SK-N-SH treated with all-trans-retinoic acid at 6 μM for 48 hours (cell line): ENCODE results near the gene SLC5A5.

Experiments
- ATAC-seq: fragments of 200-7000 bp; cut with Tn5 transposase; 3 replicates; pipeline ENCODE4 v1.9.1; 2020; ENCODE audit warnings: mild to moderate bottlenecking, moderate library complexity
- ARNTL ChIP-seq: fragments of 450-650 bp; formaldehyde crosslinking; IDR thresholded peaks from 2 replicates; pipeline ENCODE4 v1.5.0; 2020; ENCODE audit warnings: low read depth, mild to moderate bottlenecking, moderate library complexity, borderline replicate concordance
- BACH2 ChIP-seq: fragments of 250-450 bp; sonication (Bioruptor Pico); IDR thresholded peaks from 2 replicates; pipeline ENCODE4 v1.9.0; 2021; ENCODE audit warnings: mild to moderate bottlenecking, borderline replicate concordance
- CSDC2 ChIP-seq: fragments of 250-450 bp; sonication (Bioruptor Pico); IDR thresholded peaks from 2 replicates; pipeline ENCODE4 v1.5.0; 2020; ENCODE audit warnings: mild to moderate bottlenecking, moderate library complexity
- ESRRG ChIP-seq: fragments of 250-450 bp; sonication (Bioruptor Pico); IDR thresholded peaks from 2 replicates; pipeline ENCODE4 v1.6.1; 2021; ENCODE audit warnings: mild to moderate bottlenecking
- GLIS3 ChIP-seq: fragments of 250-450 bp; sonication (Bioruptor Pico); IDR thresholded peaks from 2 replicates; pipeline ENCODE4 v1.5.0; 2020; ENCODE audit warnings: mild to moderate bottlenecking, moderate library complexity
- ISL1 ChIP-seq: fragments of 250-450 bp; sonication (Bioruptor Pico); IDR thresholded peaks from 2 replicates; pipeline ENCODE4 v2.1.2; 2022; ENCODE audit warnings: mild to moderate bottlenecking, moderate library complexity
- OSR1 ChIP-seq: fragments of 250-450 bp; sonication (Bioruptor Pico); IDR thresholded peaks from 2 replicates; pipeline ENCODE4 v1.8.0; 2022; ENCODE audit warnings: moderate library complexity, mild to moderate bottlenecking, inconsistent platforms
- PPARA ChIP-seq: fragments of 250-450 bp; sonication (Bioruptor Pico); IDR thresholded peaks from 2 replicates; pipeline ENCODE4 v1.5.0; 2020; ENCODE audit warnings: mild to moderate bottlenecking, borderline replicate concordance
- RARB ChIP-seq: fragments of 250-450 bp; sonication (Bioruptor Pico); IDR thresholded peaks from 2 replicates; pipeline ENCODE4 v1.8.0; 2021; ENCODE audit warnings: mild to moderate bottlenecking, moderate library complexity
- SNAI2 ChIP-seq: fragments of 250-450 bp; sonication (Bioruptor Pico); IDR thresholded peaks from 2 replicates; pipeline ENCODE4 v1.5.0; 2020; ENCODE audit warnings: mild to moderate bottlenecking, moderate library complexity
- TCF4 ChIP-seq: fragments of 250-450 bp; sonication (Bioruptor Pico); IDR thresholded peaks from 2 replicates; pipeline ENCODE4 v1.8.0; 2021; ENCODE audit warnings: mild to moderate bottlenecking, moderate library complexity, borderline replicate concordance
- TOX ChIP-seq: fragments of 250-450 bp; sonication (Bioruptor Pico); IDR thresholded peaks from 2 replicates; pipeline ENCODE4 v1.8.0; 2021; ENCODE audit warnings: mild to moderate bottlenecking, moderate library complexity, borderline replicate concordance
- ZC3H10 ChIP-seq: fragments of 250-450 bp; sonication (Bioruptor Pico); IDR thresholded peaks from 2 replicates; pipeline ENCODE4 v1.5.1; 2021; ENCODE audit warnings: mild to moderate bottlenecking, moderate library complexity
- ZFP3 ChIP-seq: fragments of 250-450 bp; sonication (Bioruptor Pico); IDR thresholded peaks from 2 replicates; pipeline ENCODE4 v1.5.0; 2020; ENCODE audit warnings: mild to moderate bottlenecking, moderate library complexity
- ZFP30 ChIP-seq: fragments of 450-650 bp; formaldehyde crosslinking; IDR thresholded peaks from 2 replicates; pipeline ENCODE4 v1.5.0; 2022; ENCODE audit warnings: mild to moderate bottlenecking, moderate library complexity
- ZNF565 ChIP-seq: fragments of 450-650 bp; formaldehyde crosslinking; conservative IDR thresholded peaks from 2 replicates; pipeline ENCODE4 v1.5.0; 2020; ENCODE audit warnings: low read depth, mild to moderate bottlenecking, moderate library complexity
- ZNF70 ChIP-seq: fragments of 450-650 bp; formaldehyde crosslinking; IDR thresholded peaks from 2 replicates; pipeline ENCODE4 v1.5.0; 2020; ENCODE audit warnings: mild to moderate bottlenecking, moderate library complexity
- ZNF8 ChIP-seq: fragments of 450-650 bp; formaldehyde crosslinking; IDR thresholded peaks from 2 replicates; pipeline ENCODE4 v1.5.0; 2020; ENCODE audit warnings: mild to moderate bottlenecking, moderate library complexity
- TF ChIP-seq, protein P1 (sequence below): fragments of 250-450 bp; sonication (Bioruptor Pico); IDR thresholded peaks from 2 replicates; pipeline ENCODE4 v1.5.0; 2020; ENCODE audit warnings: mild to moderate bottlenecking, moderate library complexity
- TF ChIP-seq, protein P2 (sequence below): fragments of 250-450 bp; sonication (Bioruptor Pico); IDR thresholded peaks from 2 replicates; pipeline ENCODE4 v1.8.0; 2021; ENCODE audit warnings: low read depth, mild to moderate bottlenecking, moderate library complexity, borderline replicate concordance
- TF ChIP-seq, protein P3 (sequence below): fragments of 250-450 bp; sonication (Bioruptor Pico); IDR thresholded peaks from 2 replicates; pipeline ENCODE4 v1.5.1; 2020; ENCODE audit warnings: low read depth, mild to moderate bottlenecking, moderate library complexity
- TF ChIP-seq, protein P4 (sequence below): fragments of 250-450 bp; sonication (Bioruptor Pico); IDR thresholded peaks from 2 replicates; pipeline ENCODE4 v1.5.1; 2021; ENCODE audit warnings: mild to moderate bottlenecking, moderate library complexity
- TF ChIP-seq, protein P5 (sequence below): fragments of 250-450 bp; sonication (Bioruptor Pico); IDR thresholded peaks from 2 replicates; pipeline ENCODE4 v1.8.0; 2020; ENCODE audit warnings: mild to moderate bottlenecking, moderate library complexity, borderline replicate concordance

The SLC5A5 gene

DNA sequence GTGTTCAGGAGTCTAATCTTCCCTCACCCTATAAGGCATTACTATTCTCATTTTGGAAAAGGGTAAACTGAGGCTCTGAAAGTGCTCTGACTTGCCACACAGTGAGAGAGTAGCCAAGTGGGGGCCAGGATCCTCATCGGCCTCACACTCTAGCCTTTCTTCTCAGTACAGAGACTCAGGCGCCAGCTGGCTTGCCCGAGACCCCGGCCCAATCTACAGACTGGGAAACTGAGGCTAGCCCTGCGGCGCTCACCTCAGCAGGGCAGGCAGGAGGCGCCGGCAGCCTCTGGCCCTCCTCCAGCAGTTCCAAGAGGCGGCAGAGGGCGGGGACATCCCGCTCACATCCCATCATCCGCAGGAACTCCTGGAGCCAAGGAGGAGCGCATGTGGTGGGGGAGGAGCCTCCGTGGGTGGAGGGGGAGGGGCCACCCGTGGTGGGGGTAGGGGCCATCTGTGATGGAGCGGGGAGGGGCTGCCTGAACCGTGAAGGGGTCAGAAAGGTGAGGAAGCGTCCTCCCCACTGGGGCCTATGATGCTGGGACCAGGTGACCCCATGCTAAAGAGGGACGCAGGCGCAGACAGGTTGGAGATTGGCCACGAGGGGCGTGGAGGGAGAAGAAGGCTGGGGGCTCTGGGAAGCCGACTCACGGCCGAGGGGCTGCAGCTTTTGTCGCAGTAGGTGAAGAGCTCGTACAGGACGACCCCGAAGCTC is 41.7 kb upstream of the SLC5A5 start:
- no peak for TF ChIP-seq ZC3H10
- TF ChIP-seq, protein P1, sequence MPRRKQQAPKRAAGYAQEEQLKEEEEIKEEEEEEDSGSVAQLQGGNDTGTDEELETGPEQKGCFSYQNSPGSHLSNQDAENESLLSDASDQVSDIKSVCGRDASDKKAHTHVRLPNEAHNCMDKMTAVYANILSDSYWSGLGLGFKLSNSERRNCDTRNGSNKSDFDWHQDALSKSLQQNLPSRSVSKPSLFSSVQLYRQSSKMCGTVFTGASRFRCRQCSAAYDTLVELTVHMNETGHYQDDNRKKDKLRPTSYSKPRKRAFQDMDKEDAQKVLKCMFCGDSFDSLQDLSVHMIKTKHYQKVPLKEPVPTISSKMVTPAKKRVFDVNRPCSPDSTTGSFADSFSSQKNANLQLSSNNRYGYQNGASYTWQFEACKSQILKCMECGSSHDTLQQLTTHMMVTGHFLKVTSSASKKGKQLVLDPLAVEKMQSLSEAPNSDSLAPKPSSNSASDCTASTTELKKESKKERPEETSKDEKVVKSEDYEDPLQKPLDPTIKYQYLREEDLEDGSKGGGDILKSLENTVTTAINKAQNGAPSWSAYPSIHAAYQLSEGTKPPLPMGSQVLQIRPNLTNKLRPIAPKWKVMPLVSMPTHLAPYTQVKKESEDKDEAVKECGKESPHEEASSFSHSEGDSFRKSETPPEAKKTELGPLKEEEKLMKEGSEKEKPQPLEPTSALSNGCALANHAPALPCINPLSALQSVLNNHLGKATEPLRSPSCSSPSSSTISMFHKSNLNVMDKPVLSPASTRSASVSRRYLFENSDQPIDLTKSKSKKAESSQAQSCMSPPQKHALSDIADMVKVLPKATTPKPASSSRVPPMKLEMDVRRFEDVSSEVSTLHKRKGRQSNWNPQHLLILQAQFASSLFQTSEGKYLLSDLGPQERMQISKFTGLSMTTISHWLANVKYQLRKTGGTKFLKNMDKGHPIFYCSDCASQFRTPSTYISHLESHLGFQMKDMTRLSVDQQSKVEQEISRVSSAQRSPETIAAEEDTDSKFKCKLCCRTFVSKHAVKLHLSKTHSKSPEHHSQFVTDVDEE (CRISPR knock-in tag), result peak; percentile 35; the same call in 1 of the 2 replicates
- TF ChIP-seq, protein P2, sequence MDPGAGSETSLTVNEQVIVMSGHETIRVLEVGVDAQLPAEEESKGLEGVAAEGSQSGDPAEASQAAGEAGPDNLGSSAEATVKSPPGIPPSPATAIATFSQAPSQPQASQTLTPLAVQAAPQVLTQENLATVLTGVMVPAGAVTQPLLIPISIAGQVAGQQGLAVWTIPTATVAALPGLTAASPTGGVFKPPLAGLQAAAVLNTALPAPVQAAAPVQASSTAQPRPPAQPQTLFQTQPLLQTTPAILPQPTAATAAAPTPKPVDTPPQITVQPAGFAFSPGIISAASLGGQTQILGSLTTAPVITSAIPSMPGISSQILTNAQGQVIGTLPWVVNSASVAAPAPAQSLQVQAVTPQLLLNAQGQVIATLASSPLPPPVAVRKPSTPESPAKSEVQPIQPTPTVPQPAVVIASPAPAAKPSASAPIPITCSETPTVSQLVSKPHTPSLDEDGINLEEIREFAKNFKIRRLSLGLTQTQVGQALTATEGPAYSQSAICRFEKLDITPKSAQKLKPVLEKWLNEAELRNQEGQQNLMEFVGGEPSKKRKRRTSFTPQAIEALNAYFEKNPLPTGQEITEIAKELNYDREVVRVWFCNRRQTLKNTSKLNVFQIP (CRISPR knock-in tag), result no peak
- TF ChIP-seq ISL1 (CRISPR knock-in tag), result no peak
- 0 out of 2 replicates have a peak, but pooled peaks have one; percentile 55 for TF ChIP-seq ZFP3 (CRISPR knock-in tag)
- TF ChIP-seq ZNF8 (CRISPR knock-in tag), result 0 out of 2 replicates have a peak, but pooled peaks have one; percentile 23
- TF ChIP-seq, protein P3, sequence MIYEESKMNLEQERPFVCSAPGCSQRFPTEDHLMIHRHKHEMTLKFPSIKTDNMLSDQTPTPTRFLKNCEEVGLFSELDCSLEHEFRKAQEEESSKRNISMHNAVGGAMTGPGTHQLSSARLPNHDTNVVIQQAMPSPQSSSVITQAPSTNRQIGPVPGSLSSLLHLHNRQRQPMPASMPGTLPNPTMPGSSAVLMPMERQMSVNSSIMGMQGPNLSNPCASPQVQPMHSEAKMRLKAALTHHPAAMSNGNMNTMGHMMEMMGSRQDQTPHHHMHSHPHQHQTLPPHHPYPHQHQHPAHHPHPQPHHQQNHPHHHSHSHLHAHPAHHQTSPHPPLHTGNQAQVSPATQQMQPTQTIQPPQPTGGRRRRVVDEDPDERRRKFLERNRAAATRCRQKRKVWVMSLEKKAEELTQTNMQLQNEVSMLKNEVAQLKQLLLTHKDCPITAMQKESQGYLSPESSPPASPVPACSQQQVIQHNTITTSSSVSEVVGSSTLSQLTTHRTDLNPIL (CRISPR knock-in tag), result no peak
- TF ChIP-seq, protein P4, sequence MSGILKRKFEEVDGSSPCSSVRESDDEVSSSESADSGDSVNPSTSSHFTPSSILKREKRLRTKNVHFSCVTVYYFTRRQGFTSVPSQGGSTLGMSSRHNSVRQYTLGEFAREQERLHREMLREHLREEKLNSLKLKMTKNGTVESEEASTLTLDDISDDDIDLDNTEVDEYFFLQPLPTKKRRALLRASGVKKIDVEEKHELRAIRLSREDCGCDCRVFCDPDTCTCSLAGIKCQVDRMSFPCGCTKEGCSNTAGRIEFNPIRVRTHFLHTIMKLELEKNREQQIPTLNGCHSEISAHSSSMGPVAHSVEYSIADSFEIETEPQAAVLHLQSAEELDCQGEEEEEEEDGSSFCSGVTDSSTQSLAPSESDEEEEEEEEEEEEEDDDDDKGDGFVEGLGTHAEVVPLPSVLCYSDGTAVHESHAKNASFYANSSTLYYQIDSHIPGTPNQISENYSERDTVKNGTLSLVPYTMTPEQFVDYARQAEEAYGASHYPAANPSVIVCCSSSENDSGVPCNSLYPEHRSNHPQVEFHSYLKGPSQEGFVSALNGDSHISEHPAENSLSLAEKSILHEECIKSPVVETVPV (CRISPR knock-in tag), result no peak
- TF ChIP-seq CSDC2, result no peak
- TF ChIP-seq SNAI2 (CRISPR knock-in tag), result peak; percentile 70; the same call in 1 of the 2 replicates
- TF ChIP-seq TOX (CRISPR knock-in tag), result no peak
- TF ChIP-seq ZNF565, result 0 out of 2 replicates have a peak, but pooled peaks have one; percentile 48
- no peak for TF ChIP-seq PPARA (CRISPR knock-in tag)
- no peak for TF ChIP-seq ESRRG (CRISPR knock-in tag)
- no peak for TF ChIP-seq GLIS3 (CRISPR knock-in tag)
- no peak for TF ChIP-seq ZNF70
- no peak for TF ChIP-seq RARB (CRISPR knock-in tag)
- ATAC-seq, result peak; percentile 71

DNA sequence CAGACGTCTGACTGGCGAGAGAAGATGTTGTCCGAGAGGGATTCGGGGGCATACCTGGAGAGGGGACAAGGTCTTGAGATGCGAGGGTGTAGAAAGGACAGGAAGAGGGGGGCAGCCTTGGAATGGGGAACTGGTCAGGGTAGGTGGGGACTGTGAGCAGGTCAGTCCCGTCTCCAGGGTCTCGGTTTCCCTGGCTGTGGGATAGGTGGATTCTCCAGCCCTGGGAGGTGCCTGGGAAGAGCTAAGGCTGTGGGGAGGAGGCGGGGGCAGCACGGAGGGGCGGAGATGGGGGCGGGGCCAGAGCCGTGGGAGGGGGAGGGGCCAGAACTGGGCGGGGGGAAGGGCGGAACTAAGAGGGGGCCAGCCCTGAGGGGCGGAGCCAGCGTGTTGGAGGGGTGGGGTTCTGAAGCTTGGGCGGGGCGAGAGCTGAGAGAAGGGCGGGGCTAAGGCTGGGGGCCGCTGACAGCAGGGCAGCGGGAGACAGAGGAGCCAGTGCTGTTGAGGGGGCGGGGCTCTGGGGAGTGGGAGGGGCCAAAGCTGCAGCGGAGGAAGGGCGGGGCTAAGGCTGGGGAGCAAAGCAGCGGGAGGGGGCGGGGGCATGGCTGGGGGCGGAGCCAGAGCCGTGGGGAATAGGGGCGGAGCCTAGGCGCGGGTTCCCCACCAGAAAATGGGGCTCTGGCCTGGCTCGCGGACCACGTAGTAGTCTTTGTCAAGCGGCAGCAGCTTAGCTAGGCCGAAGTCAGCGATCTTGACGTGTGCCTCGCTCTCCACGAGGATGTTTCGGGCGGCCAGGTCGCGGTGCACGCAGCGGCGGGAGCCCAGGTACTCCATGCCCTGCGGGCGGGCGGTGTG is 41.0 kb upstream of the SLC5A5 start:
- ATAC-seq, result peak; percentile 90

More for the DNA sequence above, 41.0 kb upstream of the SLC5A5 start:
- no peak for TF ChIP-seq ZFP3 (CRISPR knock-in tag)
- TF ChIP-seq ZNF70, result no peak
- TF ChIP-seq GLIS3 (CRISPR knock-in tag), result no peak
- no peak for TF ChIP-seq BACH2 (CRISPR knock-in tag)
- no peak for TF ChIP-seq OSR1 (CRISPR knock-in tag)
- TF ChIP-seq, protein P5, sequence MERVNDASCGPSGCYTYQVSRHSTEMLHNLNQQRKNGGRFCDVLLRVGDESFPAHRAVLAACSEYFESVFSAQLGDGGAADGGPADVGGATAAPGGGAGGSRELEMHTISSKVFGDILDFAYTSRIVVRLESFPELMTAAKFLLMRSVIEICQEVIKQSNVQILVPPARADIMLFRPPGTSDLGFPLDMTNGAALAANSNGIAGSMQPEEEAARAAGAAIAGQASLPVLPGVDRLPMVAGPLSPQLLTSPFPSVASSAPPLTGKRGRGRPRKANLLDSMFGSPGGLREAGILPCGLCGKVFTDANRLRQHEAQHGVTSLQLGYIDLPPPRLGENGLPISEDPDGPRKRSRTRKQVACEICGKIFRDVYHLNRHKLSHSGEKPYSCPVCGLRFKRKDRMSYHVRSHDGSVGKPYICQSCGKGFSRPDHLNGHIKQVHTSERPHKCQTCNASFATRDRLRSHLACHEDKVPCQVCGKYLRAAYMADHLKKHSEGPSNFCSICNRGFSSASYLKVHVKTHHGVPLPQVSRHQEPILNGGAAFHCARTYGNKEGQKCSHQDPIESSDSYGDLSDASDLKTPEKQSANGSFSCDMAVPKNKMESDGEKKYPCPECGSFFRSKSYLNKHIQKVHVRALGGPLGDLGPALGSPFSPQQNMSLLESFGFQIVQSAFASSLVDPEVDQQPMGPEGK (CRISPR knock-in tag), result no peak
- TF ChIP-seq ESRRG (CRISPR knock-in tag), result no peak
- TF ChIP-seq ZC3H10, result no peak
- no peak for TF ChIP-seq ISL1 (CRISPR knock-in tag)
- no peak for TF ChIP-seq ZNF565
- no peak for TF ChIP-seq SNAI2 (CRISPR knock-in tag)
- no peak for TF ChIP-seq ZNF8 (CRISPR knock-in tag)
- no peak for TF ChIP-seq TCF4 (CRISPR knock-in tag)
- no peak for TF ChIP-seq PPARA (CRISPR knock-in tag)
- TF ChIP-seq ZFP30, result no peak
- no peak for TF ChIP-seq ARNTL
